A673 (cell line): ENCODE measurements around the gene RNF38.

Source experiments
- EZH2 ChIP-seq: fragments of 200-600 bp; sonication (generic); IDR thresholded peaks from 2 replicates; pipeline ENCODE4 v1.6.1; 2017; ENCODE audit warnings: borderline replicate concordance, low read depth, mild to moderate bottlenecking, mixed read lengths, antibody characterized with exemption, low read length; ENCODE audit not compliant: poor library complexity, severe bottlenecking
- TF ChIP-seq, protein P1 (sequence below): fragments of 300-800, 200-600 bp; sonication (generic); conservative IDR thresholded peaks from 2 replicates; pipeline ENCODE4 v1.5.1; 2017; ENCODE audit warnings: low read depth, mild to moderate bottlenecking, antibody characterized with exemption, low read length, moderate library complexity, mixed read lengths

- TF ChIP-seq EZH2 = no peak
- TF ChIP-seq, protein P1, sequence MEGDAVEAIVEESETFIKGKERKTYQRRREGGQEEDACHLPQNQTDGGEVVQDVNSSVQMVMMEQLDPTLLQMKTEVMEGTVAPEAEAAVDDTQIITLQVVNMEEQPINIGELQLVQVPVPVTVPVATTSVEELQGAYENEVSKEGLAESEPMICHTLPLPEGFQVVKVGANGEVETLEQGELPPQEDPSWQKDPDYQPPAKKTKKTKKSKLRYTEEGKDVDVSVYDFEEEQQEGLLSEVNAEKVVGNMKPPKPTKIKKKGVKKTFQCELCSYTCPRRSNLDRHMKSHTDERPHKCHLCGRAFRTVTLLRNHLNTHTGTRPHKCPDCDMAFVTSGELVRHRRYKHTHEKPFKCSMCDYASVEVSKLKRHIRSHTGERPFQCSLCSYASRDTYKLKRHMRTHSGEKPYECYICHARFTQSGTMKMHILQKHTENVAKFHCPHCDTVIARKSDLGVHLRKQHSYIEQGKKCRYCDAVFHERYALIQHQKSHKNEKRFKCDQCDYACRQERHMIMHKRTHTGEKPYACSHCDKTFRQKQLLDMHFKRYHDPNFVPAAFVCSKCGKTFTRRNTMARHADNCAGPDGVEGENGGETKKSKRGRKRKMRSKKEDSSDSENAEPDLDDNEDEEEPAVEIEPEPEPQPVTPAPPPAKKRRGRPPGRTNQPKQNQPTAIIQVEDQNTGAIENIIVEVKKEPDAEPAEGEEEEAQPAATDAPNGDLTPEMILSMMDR = no peak
These were observed 26.9 kb upstream of the RNF38 start for GRCh38 chr9:36426945-36427344.
